GM12872 (cell line): ENCODE data around the gene GPD2.

Experiments used
- TF ChIP-seq, protein P1 (sequence below): IDR thresholded peaks from 3 replicates; pipeline ENCODE4 v1.5.1; 2011; ENCODE audit warnings: low read depth, mild to moderate bottlenecking, low read length, moderate library complexity; ENCODE audit not compliant: insufficient read depth

GPD2 gene

DNA sequence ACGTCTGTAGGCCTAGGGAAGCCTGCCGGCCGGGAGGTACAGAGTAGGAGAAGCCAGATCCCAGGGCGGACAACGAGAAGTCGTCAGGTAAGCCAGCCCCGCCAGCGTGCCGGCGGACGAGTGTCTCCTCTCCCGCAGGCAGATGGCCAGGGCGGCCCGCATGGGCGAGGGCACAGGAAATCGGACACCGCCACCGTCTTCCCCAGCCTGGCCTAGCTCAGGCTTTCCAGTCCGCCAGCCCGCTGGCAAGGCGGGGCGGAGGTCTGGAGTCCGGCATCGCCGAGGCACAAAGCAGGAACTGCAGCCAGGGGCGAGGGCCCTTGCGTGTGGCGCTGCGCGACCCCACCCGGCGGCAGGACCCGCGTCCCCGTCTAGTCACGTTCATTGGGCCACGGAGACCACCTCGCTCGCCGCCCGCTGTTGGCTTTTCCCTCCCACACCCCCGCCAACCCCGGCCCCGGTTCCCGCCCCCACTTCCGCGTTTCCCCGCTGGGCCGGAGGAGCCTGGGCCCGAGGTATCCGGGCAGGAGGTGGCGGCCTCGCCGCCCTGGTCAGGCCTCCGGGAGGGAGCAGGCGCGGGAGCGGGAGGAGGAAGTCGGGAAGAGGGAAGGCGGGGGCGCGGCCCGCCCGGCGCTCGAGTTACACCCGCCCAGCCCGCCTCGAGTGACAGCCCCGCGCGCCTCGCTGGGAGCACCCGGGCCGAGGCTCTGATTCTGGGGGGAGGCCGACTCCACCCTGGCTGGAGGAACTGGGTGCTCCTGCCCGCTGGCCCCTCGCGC, at the start of gene GPD2:
Gene GPD2 (plus strand): TSS at position 662 of the 779 bp plus-strand sequence. CDS start 39,727 bp downstream, outside the sequence.
- TF ChIP-seq, protein P1, sequence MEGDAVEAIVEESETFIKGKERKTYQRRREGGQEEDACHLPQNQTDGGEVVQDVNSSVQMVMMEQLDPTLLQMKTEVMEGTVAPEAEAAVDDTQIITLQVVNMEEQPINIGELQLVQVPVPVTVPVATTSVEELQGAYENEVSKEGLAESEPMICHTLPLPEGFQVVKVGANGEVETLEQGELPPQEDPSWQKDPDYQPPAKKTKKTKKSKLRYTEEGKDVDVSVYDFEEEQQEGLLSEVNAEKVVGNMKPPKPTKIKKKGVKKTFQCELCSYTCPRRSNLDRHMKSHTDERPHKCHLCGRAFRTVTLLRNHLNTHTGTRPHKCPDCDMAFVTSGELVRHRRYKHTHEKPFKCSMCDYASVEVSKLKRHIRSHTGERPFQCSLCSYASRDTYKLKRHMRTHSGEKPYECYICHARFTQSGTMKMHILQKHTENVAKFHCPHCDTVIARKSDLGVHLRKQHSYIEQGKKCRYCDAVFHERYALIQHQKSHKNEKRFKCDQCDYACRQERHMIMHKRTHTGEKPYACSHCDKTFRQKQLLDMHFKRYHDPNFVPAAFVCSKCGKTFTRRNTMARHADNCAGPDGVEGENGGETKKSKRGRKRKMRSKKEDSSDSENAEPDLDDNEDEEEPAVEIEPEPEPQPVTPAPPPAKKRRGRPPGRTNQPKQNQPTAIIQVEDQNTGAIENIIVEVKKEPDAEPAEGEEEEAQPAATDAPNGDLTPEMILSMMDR: no peak; the same call in 2 of the 3 replicates

DNA sequence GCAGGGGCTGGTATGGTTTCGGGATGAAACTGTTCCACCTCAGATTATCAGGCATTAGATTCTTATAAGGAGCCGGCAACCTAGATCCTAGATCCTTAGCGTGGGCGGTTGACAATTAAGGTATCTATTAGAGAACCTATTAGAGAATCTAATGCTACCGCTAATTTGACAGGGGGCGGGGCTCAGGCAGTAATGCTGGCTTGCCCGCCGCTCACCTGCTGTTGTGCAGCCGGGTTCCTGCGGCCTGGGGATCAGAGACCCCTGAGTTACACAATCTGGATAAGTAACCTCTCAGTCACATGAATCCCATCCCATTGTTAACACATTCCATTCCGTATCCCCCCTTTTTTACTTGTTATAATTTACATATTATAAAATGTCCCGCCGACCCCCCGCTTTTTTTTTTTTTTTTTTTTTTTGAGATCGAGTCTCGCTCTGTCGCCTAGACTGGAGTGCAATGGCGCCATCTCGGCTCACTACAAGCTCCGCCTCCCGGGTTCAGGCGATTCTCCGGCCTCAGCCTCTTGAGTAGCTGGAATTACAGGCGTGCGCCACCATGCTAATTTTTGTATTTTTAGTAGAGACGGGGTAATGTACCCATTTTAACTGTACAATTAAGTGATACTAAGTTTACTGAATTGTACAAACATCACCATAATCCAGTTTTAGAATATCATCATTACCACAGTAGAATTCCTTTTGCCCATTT, 42.0 kb upstream of the GPD2 start:
- TF ChIP-seq, protein P1: no peak

DNA sequence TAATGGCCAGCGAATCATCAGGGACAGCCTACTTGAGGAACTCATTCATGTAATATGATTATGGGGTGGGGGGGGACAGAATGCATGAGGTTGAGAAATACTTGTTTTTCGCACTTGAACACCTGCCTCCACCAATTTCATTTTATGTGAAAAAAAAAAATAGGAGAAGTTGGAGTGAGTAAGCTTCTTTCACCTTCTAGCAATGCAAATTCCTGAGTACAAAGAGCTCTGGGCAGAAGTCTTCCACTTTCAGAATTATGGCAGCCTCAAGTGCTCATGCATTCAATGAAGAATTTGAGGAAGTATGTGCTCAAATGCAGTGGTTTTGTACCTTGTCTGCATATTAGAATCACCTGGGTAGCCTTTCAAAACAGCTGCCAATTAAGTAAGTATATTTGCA, 40.1 kb upstream of the GPD2 start:
- TF ChIP-seq, protein P1: no peak

DNA sequence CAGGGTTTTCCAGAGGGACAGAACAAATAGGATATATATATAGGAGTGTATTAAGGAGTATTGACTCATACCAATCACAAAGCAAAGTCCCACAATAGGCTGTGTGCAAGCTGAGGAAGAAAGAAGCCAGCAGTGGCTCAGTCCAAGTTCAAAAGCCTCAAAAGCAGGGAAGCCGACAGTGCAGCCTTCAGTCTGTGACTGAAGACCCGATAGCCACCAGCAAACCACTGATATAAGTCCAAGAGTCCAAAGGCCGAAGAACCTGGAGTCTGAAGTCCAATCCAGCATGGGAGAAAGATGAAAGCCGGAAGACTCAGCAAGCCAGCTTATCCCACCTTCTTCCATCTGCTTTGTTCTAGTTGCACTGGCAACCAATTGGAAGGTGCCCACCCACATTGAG, 39.0 kb upstream of the GPD2 start:
- TF ChIP-seq, protein P1: no peak

DNA sequence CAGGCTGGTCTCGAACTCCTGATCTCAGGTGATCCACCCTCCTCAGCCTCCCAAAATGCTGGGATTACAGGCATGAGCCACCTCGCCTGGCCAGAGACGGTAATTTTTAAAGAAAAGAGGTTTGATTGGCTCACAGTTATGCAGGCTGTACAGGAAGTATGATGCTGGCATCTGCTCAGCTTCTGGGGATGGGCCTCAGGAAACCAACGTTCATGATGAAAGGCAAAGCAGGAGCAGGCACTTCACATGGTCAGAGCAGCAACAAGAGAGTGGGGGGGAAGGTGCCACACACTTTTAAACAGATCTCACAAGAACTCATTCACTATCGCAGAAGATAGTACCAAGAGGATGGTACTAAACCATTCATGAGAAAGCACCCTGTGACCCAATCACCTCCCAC, 38.0 kb upstream of the GPD2 start:
- TF ChIP-seq, protein P1: no peak

DNA sequence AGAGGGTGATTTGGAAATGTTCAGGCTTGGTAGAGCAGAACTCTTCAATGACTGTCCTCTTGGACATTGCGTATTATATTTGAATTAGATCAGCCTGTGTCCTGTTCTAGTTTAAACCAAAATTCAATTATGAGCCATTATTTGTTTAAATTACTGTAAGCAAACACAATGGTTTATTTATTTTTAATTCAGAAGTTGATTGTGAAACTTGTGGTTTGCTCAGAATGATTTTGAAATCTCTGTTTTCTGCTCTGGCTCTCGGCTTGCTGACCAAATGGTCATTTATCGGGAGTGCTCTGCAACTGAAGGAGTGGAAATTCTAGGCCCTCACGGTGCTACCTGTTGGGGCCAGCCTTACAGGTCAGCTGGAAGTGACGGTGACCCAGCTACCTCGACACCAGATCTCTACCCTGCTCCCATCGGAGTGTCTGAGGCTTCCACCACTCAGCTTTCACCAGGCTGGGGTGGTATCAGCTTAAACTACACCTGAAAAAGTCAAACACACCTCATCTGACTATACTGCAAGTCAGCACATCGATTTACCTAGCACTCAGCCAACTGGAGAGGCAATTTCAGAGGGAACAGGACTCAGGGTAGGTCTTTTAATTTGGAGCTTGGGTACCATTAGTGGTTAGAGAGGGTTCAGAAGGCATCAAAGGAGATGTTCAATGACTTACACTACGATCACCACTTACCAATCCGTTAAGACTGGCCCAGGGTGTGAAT, 36.8 kb upstream of the GPD2 start:
- TF ChIP-seq, protein P1: no peak

DNA sequence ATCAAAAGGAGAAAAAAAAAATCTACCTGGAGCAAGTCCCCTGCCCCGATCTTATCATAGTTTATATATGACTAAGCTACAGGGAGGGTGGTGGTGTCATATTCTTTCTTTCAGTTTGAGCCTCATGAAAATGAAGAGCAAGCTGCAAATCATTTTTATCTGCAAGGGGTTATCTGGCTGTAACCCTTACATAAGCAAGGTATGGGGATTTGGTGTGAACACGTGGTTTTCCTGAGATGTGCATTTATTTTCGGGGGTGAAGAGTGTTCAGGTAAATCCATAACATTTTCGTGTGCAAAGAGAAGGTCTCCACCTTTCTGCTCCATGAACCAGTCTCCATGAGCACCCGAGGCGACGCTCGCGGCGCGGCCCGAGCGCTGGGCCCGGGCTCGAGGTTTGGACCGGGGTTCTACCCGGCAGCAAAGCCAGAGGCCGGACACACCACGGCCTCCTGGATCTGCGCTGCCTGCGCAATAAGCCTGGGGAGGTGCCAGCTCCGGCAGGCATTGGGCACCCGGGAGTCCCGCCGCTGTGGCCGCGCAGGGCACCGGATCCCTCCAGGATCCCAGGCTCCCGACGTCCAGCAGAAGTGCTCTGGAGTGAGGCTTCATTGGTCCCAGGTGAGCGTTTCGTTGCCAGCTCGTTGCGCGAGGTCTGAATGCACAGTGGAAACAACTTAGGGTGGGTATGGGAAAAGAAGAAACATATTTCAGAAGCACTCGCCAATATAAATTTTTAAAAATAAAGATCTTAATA, 36.1 kb upstream of the GPD2 start:
- TF ChIP-seq, protein P1: no peak
